Endodermal cell (in vitro differentiated cells): ENCODE measurements around the gene ZP1. TPM values are rescaled to one million over a fixed set of nuclear protein-coding genes. Genes with fewer than 3 reads are reported as not detected.

ENCODE experiments used
- DNase-seq: peaks from one replicate; pipeline ENCODE4 v3.0.0-alpha.2; 2017
- H3K27ac ChIP-seq: 2 replicates; pipeline ENCODE4 v1.5.1; 2013; ENCODE audit warnings: mild to moderate bottlenecking, low read depth, low read length, moderate library complexity
- H3K27me3 ChIP-seq: 2 replicates; pipeline ENCODE4 v1.6.1; 2013; ENCODE audit warnings: mild to moderate bottlenecking, low read length, moderate library complexity; ENCODE audit not compliant: insufficient read depth, control insufficient read depth, poor library complexity, severe bottlenecking
- H3K36me3 ChIP-seq: 2 replicates; pipeline ENCODE4 v1.7.0; 2013; ENCODE audit warnings: mild to moderate bottlenecking, low read length, moderate library complexity; ENCODE audit not compliant: control insufficient read depth, insufficient read depth
- H3K4me1 ChIP-seq: one replicate; pipeline ENCODE4 v1.7.0; 2013; ENCODE audit warnings: low read length; ENCODE audit not compliant: control insufficient read depth, insufficient read depth
- H3K4me3 ChIP-seq: 2 replicates; pipeline ENCODE4 v1.5.1; 2013; ENCODE audit warnings: mild to moderate bottlenecking, low read length, moderate library complexity
- H3K9ac ChIP-seq: 2 replicates; pipeline ENCODE4 v1.6.1; 2013; ENCODE audit warnings: mild to moderate bottlenecking, low read length, moderate library complexity; ENCODE audit not compliant: poor library complexity, severe bottlenecking; ENCODE audit errors: extremely low read depth
- H3K9me3 ChIP-seq: 2 replicates; pipeline ENCODE4 v1.6.1; 2013; ENCODE audit warnings: mild to moderate bottlenecking, low read length, moderate library complexity; ENCODE audit not compliant: control insufficient read depth
- H3K27ac Mint-ChIP-seq: 2 replicates; pipeline ENCODE4 v1.8.0; 2020; ENCODE audit warnings: mixed read lengths
- H3K27me3 Mint-ChIP-seq: 2 replicates; pipeline ENCODE4 v1.8.0; 2021; ENCODE audit warnings: mild to moderate bottlenecking, mixed read lengths; ENCODE audit not compliant: insufficient read depth
- H3K36me3 Mint-ChIP-seq: 2 replicates; pipeline ENCODE4 v1.8.0; 2020; ENCODE audit warnings: low read depth, mixed read lengths
- H3K4me1 Mint-ChIP-seq: 2 replicates; pipeline ENCODE4 v1.8.0; 2020; ENCODE audit warnings: mixed read lengths
- H3K4me3 Mint-ChIP-seq: 2 replicates; pipeline ENCODE4 v1.8.0; 2020; ENCODE audit warnings: mild to moderate bottlenecking, moderate library complexity, mixed read lengths
- H3K9me3 Mint-ChIP-seq: 2 replicates; pipeline ENCODE4 v1.8.0; 2020; ENCODE audit warnings: mild to moderate bottlenecking, mixed read lengths
- CTCF ChIP-seq: fragments of 200-600 bp; sonication (generic); conservative IDR thresholded peaks from 2 replicates; pipeline ENCODE4 v1.5.0; 2021; ENCODE audit warnings: antibody characterized with exemption, mild to moderate bottlenecking
- WGBS, 2 experiments: methylation state at CpG; one replicate each; pipeline versions ENCODE4 v1.1.5 to v1.1.7; 2013; ENCODE audit warnings: missing lambda C conversion rate in 2 of 2, mixed read lengths in 1 of 2; ENCODE audit not compliant: insufficient coverage in 1 of 2, insufficient read length in 1 of 2; 5-methylcytosine and 5-hydroxymethylcytosine counted together
- total RNA-seq, 2 donors: library from RNA; stranded (reverse); fragmentation: NEBNext Ultra II Directional in 1 of 2; extraction: Animal tissue kit (Norgen Biotek cat#: 25700) in 1 of 2; gene quantifications; 2 replicates in 1 of 2; 3 replicates in 1 of 2; pipeline ENCODE4 v1.2.1, GENCODE V29; 2021

The ZP1 gene
- total RNA-seq, 2 donors from 2014 or later, result not detected

DNA sequence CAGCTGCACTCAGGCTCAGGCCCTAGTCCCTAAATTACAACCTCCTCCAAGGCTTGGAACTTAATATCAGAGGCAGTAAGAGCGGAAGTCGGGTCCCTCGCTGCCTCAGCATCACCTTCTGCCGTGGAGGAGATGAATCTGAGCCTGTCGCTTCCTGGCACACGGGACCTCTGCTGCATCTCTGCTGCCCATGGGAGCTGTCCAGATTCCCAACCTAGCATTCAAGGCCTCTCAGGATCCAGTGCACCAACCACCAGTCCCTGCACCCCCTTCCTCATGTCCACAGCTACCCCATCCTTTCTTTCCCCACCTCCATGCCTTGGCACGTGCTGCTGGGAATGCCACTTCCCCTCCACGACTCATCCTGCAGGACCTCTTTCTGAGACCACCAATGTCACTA lies 9.1 kb upstream of the ZP1 start:
- Histone ChIP-seq H3K36me3 (no peaks in the 10 kb centered on the region), H3K27ac (no peak overlapping the region), H3K27me3 (peaks cover 14% of the 10 kb centered on the region), H3K9ac (no peak overlapping the region), H3K4me1 (no peaks in the 10 kb centered on the region), H3K9me3 (no peaks in the 10 kb centered on the region), H3K4me3 (no peak overlapping the region)
- H3K9me3 Mint-ChIP-seq, result no peaks in the 10 kb centered on the region
- no peak for TF ChIP-seq CTCF
- H3K27me3 Mint-ChIP-seq, result peaks cover 38% of the 10 kb centered on the region
- no peak overlapping the region for H3K4me3 Mint-ChIP-seq
- 90 to 97% methylated on average over 4 to 8 of the region's 8 CpGs for WGBS, 2 experiments
- no peaks in the 10 kb centered on the region for H3K4me1 Mint-ChIP-seq
- no peak for DNase-seq
- H3K27ac Mint-ChIP-seq, result no peak overlapping the region
- no peaks in the 10 kb centered on the region for H3K36me3 Mint-ChIP-seq

DNA sequence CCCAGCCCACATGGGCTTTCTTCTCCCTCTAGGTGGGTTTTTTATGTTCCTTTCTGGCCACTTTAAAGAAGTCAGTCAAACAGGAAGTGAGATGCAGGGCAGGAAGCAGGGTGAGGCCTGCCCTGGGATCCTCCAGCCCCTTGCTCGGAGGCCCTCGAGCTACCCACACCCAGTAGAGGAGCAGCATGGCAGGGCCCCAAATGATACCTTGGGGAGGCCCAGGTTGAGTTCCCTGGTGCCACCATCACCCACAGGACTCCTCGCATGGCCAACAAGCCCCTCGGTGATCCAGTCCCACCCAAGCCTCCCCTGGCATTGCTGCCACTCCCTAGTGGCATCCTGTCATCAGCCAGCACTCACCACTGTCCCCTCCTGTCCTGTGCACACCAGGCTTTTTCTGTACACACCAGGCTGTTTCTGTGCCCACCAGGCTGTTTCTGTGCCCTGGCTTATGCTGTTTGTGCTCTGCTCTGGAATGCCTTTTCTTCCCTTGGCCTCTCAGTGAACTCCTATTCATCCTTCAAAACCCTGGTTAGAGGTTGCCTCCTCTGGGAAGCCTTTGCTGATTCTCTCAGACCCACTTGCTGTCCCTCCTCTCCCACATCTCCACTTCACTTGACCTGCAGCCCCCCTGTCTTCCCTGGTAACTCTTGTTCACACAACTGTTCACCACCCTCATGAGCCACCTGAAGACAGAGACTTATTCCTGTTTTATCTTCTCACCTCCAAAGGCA lies 8.4 kb upstream of the ZP1 start:
- Mint-ChIP-seq H3K27ac (no peak overlapping the region), H3K4me1 (no peaks in the 10 kb centered on the region)

GRCh38 chr11:60859616-60860250 lies 7.6 kb upstream of the ZP1 start:
- Histone ChIP-seq H3K27me3 (peaks cover 4% of the 10 kb centered on the region), H3K36me3 (no peaks in the 10 kb centered on the region), H3K27ac (no peak overlapping the region), H3K4me3 (no peak overlapping the region), H3K9ac (no peak overlapping the region), H3K4me1 (no peaks in the 10 kb centered on the region), H3K9me3 (no peaks in the 10 kb centered on the region)
- H3K27me3 Mint-ChIP-seq, result peaks cover 23% of the 10 kb centered on the region
- no peaks in the 10 kb centered on the region for H3K36me3 Mint-ChIP-seq
- H3K4me1 Mint-ChIP-seq, result no peaks in the 10 kb centered on the region
- no peak overlapping the region for H3K4me3 Mint-ChIP-seq
- DNase-seq, result no peak
- H3K9me3 Mint-ChIP-seq, result no peaks in the 10 kb centered on the region
- no peak overlapping the region for H3K27ac Mint-ChIP-seq
- no peak for TF ChIP-seq CTCF
- 90 to 92% methylated on average over 13 to 15 of the region's 15 CpGs for WGBS, 2 experiments

More for the DNA sequence above, 8.4 kb upstream of the ZP1 start:
- Histone ChIP-seq H3K36me3 (no peaks in the 10 kb centered on the region), H3K4me1 (no peaks in the 10 kb centered on the region), H3K9ac (no peak overlapping the region), H3K9me3 (no peaks in the 10 kb centered on the region), H3K27ac (no peak overlapping the region), H3K27me3 (peaks cover 12% of the 10 kb centered on the region), H3K4me3 (no peak overlapping the region)
- 88 to 93% methylated on average over 2 to 4 of the region's 4 CpGs for WGBS, 2 experiments
- no peak for DNase-seq
- Mint-ChIP-seq H3K9me3 (no peaks in the 10 kb centered on the region), H3K27me3 (peaks cover 31% of the 10 kb centered on the region), H3K36me3 (no peaks in the 10 kb centered on the region), H3K4me3 (no peak overlapping the region)
- no peak for TF ChIP-seq CTCF
